GM04504 (cell line): Measurements from ENCODE around the gene CRHR2.
A peak's percentile ranks its signal among the peaks of the same experiment; 100 is the strongest.

Source experiments
- DNase-seq: peaks from one replicate; pipeline ENCODE4 v3.0.0-alpha.2; 2012; ENCODE audit warnings: low read depth

The CRHR2 gene

GRCh38 chr7:30679664-30680063 lies 2.6 kb downstream of the CRHR2 start:
- DNase-seq, result no peak

GRCh38 chr7:30678805-30679204 lies 3.5 kb downstream of the CRHR2 start:
- no peak for DNase-seq

- no peak for DNase-seq
Observed at GRCh38 chr7:30674876-30675275, 7.4 kb downstream of the CRHR2 start.

GRCh38 chr7:30674420-30674819 lies 7.8 kb downstream of the CRHR2 start:
- DNase-seq, result no peak

- peak; percentile 39 for DNase-seq
Observed at GRCh38 chr7:30671793-30672465, 10.3 kb downstream of the CRHR2 start.

GRCh38 chr7:30668102-30668501 lies 14.2 kb downstream of the CRHR2 start:
- no peak for DNase-seq

GRCh38 chr7:30667172-30667571 lies 15.1 kb downstream of the CRHR2 start:
- no peak for DNase-seq

GRCh38 chr7:30665449-30665848 lies 16.8 kb downstream of the CRHR2 start:
- no peak for DNase-seq

GRCh38 chr7:30665043-30665442 lies 17.2 kb downstream of the CRHR2 start:
- DNase-seq, result no peak

- no peak for DNase-seq
Observed at GRCh38 chr7:30664184-30664885, 17.9 kb downstream of the CRHR2 start.

GRCh38 chr7:30663414-30663813 lies 18.8 kb downstream of the CRHR2 start:
- no peak for DNase-seq

GRCh38 chr7:30662431-30662939 lies 19.8 kb downstream of the CRHR2 start:
- no peak for DNase-seq

- DNase-seq, result no peak
Observed at GRCh38 chr7:30661926-30662325, 20.3 kb downstream of the CRHR2 start.

GRCh38 chr7:30660331-30661255 lies 21.7 kb downstream of the CRHR2 start:
- DNase-seq, result no peak

GRCh38 chr7:30659312-30659711 lies 22.9 kb downstream of the CRHR2 start:
- DNase-seq, result no peak

GRCh38 chr7:30658479-30659074 lies 23.7 kb downstream of the CRHR2 start:
- no peak for DNase-seq

GRCh38 chr7:30657131-30657530 lies 25.1 kb downstream of the CRHR2 start:
- no peak for DNase-seq

GRCh38 chr7:30656006-30656957 lies 26.0 kb downstream of the CRHR2 start:
- DNase-seq, result no peak

GRCh38 chr7:30655096-30655970 lies 26.9 kb downstream of the CRHR2 start:
- no peak for DNase-seq
